Activated CD4-positive, alpha-beta T cell treated with anti-CD3 and anti-CD28 coated beads, Interleukin-2, Interleukin-4, amounts not matched to agents 100 ng/mL and 50 ng/mL, durations not matched to agents 16 hours and 8 hours (primary cell): ENCODE data around the gene EDARADD.
A peak's percentile ranks its signal among the peaks of the same experiment; 100 is the strongest.

Source experiments
- DNase-seq: peaks from one replicate; pipeline ENCODE4 v3.0.0-alpha.2; 2020; ENCODE audit warnings: low spot score

Gene EDARADD

GRCh38 chr1:236394879-236395229, 768 bp downstream of the EDARADD start:
- no peak for DNase-seq

GRCh38 chr1:236395230-236395946, 1.3 kb downstream of the EDARADD start:
- DNase-seq: peak; percentile 67

DNA sequence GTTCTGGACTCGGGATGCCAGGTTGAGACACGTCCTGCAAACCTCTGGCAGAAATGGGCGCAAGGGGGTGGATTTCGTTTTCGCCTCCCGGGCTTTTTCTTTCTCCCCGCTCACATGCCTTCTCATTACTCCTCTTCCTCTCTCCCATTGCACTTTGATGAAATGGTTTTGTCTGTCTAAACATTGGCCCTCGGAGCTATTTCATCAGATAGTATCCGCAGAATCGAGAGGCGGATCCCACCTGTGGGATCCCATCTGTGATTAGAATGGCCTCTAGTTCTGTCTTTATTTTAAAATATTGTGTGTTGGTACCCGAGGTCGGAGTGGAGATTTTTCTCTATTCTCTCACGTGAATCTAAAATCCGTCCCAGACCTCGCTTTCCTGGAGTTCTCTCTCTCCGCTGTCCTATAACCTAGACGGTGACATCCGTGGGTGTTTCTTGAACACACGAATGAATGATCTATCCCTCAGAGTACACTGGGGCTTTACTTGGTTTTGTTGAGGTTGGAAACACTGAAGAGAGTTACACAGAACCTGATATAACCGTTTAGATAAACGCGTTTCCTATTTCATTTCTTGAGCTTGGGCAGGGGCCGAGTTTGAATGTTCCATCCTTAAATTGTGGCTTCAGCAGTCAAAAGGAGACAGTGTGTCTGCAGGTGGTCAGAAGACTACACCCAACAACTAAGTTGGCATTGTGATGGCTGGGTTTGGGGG, 2.0 kb downstream of the EDARADD start:
- DNase-seq: peak; percentile 40

- DNase-seq: no peak
These were observed 2.6 kb downstream of the EDARADD start for GRCh38 chr1:236396665-236397043.

DNA sequence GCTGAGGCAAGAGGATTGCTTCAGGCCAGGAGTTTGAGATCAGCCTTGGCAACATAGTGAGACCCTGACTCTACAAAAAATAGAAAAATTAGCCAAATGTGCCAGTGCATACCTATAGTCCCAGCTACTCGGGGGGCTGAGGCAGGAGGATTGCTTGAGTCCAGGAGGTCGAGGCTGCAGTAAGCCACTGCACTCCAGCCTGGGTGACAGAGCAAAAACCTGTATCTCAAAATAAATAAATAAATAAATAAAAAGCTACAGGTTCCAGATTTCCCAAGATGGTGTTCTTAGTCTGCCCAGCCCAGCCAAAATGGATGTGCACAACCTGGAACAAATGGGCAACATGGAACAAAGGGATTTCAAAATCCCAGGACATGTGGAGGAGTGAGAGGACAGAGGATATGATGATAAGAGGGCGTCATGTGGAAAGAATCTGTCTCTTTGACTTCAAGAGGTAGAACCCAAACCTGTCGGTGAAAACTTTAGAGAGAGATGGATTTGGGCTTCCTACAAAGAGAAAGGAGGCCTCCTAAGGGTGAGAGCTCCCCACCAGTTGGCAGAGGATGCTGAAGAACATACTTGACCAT, 3.2 kb downstream of the EDARADD start:
- DNase-seq: no peak

DNA sequence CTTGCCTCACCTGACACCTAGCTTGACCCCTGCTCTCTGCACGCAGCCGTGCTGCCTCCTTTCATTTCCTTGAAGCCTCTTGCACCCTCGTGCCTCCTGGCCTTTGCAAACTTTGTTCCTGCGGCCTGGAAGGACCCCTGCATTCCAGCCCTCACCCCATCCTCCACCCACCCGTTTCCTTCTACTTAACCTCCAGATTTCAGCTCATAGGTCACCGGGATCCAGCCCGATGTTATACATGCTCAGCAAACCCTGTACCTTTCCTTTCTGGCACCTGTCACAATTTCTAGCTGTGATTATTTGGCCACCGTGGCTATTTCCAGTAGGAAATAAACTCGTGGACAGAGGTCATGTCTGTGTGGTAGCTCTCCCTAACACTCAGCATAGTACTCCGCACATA, 4.5 kb downstream of the EDARADD start:
- DNase-seq: no peak

- no peak for DNase-seq
These were observed 6.0 kb downstream of the EDARADD start for GRCh38 chr1:236400061-236400603.

GRCh38 chr1:236401698-236402097, 7.6 kb downstream of the EDARADD start:
- DNase-seq: no peak

DNA sequence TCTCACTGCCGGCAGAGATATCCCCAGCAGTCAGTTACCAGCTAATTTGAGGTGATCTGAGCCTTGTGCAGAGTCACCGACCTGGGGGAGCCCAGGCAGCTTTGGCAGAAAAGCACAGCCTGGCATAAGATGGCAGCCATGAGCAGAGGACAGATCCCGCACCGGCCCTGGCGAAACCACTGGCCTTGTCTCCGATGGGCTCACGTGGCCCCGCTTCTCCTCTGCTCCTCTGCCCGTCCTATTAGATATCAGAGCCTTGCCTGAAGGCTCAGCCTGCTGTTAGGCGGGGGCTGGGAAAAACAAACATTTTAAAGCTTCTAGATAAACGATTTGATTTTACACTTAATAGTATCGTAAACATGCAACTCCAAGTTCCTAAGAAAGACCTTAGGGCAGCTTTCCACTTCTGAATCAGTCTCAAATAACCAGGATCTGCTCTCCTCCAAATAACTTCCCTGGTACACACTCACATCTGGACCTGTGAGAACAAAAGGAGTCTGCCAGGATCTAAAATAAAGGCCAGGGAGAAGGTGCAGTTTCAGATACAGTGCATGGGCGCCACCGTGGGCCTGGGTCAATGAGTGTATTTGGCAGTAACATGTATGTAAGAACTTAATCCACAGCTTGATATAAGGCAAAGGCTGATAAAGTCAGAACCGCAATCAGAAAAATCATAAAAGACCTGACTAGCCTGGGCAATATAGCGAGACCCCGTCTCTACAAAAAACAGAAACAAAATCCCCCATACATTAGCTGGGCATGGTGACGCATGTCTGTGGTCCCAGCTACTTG, 10.0 kb downstream of the EDARADD start:
- no peak for DNase-seq

DNA sequence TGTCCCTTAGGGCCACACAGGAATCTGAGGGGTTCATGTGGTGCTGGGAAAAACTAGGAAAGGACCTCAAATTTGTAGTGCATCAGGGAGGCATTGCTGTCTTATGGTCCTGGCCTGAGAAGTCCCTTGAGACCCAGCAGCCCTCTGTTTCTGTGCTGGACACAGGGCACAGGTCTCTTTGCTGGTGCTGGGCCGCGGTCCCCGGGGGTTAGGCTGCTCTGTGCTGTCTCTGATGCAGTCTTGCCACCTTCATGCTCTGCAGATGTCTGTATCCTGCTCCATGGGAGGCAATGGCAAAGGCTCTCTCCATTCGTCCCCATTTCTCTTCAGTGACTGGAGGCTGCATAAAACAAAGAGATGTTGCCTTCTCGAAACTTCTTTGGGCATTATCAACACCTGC, 13.0 kb downstream of the EDARADD start:
- no peak for DNase-seq

DNA sequence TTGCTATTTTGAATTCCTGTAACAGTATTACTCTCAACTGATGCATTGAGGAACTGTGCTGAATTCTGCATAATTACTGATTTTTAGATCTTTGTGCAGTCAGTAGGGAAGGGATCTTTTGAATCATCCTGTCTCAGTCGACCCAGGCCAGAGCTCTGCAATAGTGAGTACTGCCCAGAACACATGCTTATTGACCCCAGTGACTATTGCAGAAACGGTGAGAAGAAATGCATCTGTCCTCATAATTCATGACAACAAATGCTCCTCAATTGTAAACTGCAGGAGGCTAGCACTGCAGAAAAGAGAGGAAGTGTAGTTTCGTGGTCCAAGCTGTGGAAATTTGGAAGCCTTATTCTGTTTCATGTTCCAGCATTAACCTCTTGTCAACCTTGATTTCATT, 19.6 kb downstream of the EDARADD start:
- DNase-seq: no peak

- DNase-seq: peak; percentile 49
These were observed 22.1 kb downstream of the EDARADD start for GRCh38 chr1:236416165-236416564.

GRCh38 chr1:236417336-236417735, 23.2 kb downstream of the EDARADD start:
- DNase-seq: no peak

- DNase-seq: no peak
These were observed 25.4 kb downstream of the EDARADD start for GRCh38 chr1:236419502-236419901.

DNA sequence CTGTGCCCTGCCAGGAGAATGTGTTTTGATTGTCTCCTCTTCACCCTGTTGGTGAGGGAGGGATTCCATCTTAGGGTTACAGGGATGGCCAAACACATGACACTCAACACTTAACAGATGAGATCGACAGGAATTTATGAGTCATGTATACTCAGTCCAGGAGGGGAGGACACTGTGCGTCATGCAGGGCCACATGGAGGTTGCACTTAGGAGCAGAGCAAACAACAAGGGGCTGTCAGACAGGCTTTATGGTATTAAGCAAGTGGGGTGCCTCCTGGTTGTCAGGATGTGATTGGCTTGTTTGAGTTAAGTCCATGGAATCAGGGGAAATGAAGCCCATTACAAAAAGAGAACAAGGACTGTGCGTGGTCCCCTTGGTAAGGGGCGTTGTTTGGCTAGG, 26.9 kb downstream of the EDARADD start:
- DNase-seq: no peak

GRCh38 chr1:236421850-236422516, 27.9 kb downstream of the EDARADD start:
- DNase-seq: no peak

GRCh38 chr1:236422517-236422876, 28.4 kb downstream of the EDARADD start:
- no peak for DNase-seq

GRCh38 chr1:236425031-236425663, 31.1 kb downstream of the EDARADD start:
- peak; percentile 37 for DNase-seq

DNA sequence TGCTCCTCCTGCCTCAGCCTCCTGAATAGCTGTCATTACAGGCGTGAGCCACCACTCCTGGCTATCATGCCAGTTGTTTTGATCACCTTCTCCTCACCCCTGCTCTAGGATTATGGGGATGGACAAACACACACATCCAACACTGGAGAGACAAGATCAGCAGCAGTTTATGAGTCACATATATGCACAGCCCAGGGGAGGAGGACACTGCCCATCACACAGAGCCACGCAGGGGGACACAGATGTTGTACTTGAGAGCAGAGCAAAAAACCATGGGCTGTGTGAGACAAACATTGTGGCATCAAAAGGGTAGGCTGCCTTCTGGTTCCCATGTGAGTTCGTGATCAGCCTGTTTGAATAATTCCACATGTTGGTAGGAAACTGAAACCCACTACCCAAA, 32.1 kb downstream of the EDARADD start:
- no peak for DNase-seq

DNA sequence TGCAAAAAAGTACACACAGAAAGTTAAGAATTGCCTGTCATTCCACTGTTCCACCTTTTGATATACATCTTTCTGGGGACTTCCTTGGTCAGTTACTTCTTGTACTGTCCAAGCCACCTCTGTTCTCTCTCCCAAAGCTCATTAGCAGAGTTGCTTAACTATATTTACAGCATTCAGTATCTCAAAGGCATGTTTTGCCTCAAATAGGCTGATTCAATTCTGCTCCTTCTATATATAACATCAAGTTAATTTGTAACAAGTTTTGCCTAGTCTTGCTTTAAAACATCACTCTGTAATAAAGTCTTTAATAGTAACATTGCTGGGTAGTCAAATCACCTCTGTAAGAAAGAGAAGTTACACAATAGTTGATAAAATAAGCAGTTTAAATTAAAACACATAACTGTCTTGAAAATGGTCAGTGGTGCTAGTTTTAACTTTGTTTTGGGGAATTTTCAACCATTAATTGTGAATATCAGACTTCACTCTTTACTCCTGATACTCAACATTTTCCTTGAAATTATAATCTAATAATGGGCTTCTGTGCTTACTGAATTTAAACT, 35.7 kb downstream of the EDARADD start:
- no peak for DNase-seq

DNA sequence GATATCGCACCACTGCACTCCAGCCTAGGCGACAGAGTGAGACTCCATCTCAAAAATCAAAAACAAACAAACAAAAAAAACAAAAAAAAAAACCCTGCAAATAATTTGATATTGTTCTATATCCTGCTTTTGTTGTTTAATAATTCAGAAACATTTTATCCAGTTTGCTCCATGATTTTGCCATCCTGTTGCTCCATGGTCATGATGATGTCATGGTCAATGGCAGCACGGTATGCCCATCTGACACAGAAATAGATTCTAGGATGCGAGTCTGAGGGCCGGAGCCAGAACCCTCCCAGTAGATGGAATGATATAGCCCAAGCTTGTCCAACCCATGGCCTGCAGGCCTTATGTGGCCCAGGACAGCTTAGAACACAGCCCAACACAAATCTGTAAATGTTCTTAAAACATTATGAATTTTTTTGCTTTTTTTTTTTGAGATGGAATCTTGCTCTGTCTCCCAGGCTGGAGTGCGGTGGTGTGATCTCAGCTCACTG, 39.8 kb downstream of the EDARADD start:
- no peak for DNase-seq
